HG03108 (cell line): ENCODE results near the gene POU5F1.
"Not testable (repeated sequence)": the region's sequence is repeated elsewhere in the genome, so short reads cannot be mapped to it uniquely, and the experiment has no call there.

Experiments used
- ATAC-seq: cut with Tn5 transposase; IDR thresholded peaks from one replicate; pipeline ENCODE4 v1.9.1; 2021; ENCODE audit warnings: moderate library complexity; ENCODE audit not compliant: unreplicated experiment

The POU5F1 gene

DNA sequence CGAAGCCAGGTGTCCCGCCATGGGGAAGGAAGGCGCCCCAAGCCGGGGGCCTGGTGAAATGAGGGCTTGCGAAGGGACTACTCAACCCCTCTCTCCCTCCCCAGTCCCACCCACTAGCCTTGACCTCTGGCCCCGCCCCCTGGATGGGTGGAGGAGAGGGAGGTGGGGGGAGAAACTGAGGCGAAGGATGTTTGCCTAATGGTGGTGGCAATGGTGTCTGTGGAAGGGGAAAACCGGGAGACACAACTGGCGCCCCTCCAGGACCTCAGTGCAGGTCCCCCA is at the start of gene POU5F1:
TSS of gene POU5F1 (minus strand) at position 83 of the 282 bp plus-strand sequence. CDS start at position 21, 62 bp downstream.
- no peak for ATAC-seq

- no peak for ATAC-seq
Observed at GRCh38 chr6:31216208-31216898, 45.9 kb upstream of the POU5F1 start.

DNA sequence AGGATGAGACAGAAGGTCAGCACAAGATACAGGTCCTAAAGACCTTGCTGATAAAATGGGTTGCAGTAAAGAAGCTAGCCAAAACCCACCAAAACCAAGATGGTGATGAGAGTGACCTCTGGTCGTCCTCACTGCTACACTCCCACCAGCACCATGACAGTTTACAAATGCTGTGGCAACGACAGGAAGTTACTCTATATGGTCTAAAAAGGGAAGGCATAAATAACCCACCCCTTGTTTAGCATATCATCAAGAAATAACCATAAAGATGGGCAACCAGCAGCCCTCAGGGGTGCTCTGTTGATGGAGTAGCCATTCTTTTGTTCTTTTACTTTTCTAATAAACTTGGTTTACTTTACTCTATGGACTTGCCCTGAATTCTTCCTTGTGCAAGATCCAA is 44.7 kb upstream of the POU5F1 start:
- ATAC-seq = not testable (repeated sequence)

DNA sequence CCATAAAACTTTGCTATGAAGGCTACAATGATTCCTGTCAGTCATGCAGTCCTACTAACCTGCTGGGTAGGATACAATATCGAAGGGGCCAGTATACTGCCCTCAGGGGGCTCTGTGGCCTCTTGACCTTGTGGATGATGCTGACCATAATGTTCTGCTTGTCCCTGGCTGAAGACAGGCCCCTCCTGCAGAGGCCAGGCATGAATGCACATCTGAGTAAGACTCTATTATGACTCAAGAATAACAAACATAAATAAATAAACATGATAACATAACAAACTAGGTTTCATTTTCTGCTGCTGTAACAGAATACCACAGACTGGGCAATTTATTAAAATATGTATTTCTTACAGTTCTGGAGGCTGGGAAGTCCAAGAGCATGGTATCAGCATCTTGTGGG is 44.0 kb upstream of the POU5F1 start:
- no peak for ATAC-seq

GRCh38 chr6:31210741-31211532 is 40.5 kb upstream of the POU5F1 start:
- ATAC-seq = no peak

- no peak for ATAC-seq
Observed at GRCh38 chr6:31210123-31210522, 39.6 kb upstream of the POU5F1 start.

DNA sequence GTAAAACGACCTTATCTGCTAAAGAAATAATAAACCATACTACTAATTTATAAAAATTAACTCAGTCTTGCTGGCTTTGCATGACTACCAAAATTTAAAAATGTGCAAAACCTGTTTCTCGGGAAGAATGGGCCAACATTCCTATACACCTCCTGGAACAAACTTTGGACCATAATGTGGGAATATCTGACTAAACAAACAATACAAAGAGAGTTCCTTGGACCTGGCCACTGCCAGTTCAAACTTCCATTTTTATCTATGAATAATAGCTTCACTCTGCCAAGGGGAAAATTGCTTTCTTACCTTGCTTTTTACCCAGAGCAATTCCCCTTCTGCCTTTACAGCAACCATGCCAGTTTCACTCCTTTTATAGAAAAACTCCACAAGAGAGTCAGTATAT is 38.7 kb upstream of the POU5F1 start:
- ATAC-seq = no peak

GRCh38 chr6:31208506-31208905 is 38.0 kb upstream of the POU5F1 start:
- no peak for ATAC-seq

GRCh38 chr6:31205638-31206037 is 35.2 kb upstream of the POU5F1 start:
- no peak for ATAC-seq

- no peak for ATAC-seq
Observed at GRCh38 chr6:31204751-31205145, 34.3 kb upstream of the POU5F1 start.

- peak; percentile 46 for ATAC-seq
Observed at GRCh38 chr6:31203345-31203979, 33.0 kb upstream of the POU5F1 start.

GRCh38 chr6:31202259-31203166 is 32.0 kb upstream of the POU5F1 start:
- ATAC-seq = no peak

DNA sequence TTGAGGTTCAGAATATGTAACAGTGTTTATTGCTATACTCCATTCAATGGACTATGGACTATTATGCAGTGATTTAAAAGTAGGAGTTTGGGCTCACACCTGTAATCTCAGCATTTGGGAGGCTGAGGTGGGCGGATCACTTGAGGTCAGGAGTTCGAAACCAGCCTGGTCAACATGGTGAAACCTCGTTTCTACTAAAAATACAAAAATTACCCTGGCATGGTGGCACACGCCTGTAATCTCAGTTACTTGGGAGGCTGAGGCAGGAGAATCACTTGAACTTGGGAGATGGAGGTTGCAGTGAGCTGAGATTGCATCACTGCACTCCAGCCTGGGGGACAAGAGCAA is 28.6 kb upstream of the POU5F1 start:
- ATAC-seq = not testable (repeated sequence)

DNA sequence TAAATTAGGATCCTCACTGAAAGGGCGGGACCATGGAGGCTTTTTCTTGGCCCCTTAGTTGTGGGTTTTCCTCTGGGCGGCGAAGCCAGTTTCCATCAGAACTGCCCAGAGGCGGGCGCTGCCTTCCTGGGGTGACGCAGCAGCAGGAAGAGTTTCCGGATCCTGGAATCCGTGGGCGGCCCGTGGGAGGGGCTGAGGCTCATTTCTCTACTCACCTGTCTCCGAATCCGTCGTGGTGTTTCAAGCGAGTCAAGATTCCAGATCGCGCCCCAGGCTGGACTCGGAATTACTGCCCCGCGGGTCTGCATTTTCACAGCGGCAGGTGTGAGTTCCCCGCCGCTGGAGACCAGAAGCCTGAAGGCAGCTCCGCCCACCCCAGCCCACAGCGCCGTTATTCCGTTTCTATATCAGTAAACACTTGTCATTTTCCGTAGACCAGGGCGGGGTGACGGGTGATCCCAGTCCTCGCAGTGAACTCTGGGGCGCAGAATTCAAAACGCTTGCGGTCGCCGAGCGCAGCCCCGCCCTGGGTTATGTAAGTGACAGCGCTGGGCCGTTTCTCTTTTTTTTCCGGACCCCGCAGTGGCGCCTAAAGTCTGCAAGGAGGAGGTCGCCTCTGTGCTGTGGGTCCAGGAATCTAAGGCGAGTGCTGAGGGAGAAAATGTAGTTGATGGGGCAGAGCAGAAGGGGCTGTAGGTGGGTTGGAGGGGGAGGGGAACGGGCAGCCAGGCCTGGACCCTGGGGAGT is 27.2 kb upstream of the POU5F1 start:
- peak; percentile 62 for ATAC-seq

DNA sequence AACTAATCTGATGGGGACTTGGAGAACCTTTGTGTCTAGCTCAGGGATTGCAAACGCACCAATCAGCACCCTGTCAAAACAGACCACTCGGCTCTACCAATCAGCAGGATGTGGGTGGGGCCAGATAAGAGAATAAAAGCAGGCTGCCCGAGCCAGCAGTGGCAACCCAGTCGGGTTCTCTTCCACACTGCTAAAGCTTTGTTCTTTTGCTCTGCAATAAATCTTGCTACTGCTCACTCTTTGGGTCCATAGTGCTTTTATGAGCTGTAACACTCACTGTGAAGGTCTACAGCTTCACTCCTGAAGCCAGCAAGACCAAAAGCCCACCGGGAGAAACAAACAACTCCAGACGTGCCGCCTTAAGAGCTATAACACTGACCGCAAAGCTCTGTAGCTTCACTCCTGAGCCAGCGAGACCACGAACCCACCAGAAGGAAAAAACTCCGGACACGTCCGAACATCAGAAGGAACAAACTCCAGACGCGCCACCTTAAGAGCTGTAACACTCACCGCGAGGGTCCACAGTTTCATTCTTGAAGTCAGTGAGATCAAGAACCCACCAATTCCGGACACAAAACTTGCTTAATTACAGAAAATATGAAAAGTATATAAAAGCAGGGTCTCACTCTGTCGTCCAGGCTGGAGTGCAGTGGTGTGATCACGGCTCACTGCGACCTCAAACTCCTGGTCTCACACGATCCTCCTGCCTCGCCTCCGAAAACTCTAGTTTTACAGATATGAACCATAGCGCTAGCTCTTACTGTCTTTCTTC is 26.0 kb upstream of the POU5F1 start:
- not testable (repeated sequence) for ATAC-seq

- ATAC-seq = not testable (repeated sequence)
Observed at GRCh38 chr6:31195308-31195979, 25.0 kb upstream of the POU5F1 start.

DNA sequence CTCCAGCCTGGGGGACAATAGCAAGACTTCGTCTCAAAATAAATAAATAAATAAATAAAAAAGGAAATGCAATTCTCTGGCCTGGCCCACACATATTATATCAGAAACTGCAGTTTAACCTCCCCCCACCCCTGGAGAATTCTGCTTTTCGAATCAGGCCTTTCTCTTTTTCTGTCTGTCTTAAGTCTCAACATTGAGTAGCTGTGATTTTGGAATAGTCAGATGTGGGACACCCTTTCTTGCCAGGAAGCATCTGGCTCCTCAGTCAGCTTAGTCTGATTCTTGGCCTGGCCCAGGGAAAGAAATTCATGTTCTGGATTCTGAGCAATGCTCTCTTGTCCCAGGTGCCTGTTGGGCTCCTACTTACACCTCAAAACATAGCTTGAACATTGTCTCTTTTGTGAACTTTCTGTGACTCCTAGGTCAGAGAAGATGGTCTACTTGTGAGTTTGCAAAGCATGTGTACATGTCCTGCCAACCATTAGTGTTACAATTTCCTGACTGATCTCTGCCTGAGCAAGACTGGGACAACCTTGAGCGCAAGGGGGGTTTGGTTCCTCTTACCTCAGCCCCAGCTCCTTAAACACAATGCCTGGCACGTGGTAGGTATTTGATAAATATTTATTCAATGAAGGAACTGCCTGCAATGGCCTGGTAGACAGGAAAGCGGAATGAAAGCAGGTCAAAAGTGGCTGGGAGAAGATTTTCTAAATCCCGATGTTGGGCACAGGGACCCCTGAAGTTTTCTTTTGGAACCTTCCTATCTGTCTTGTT is 23.8 kb upstream of the POU5F1 start:
- ATAC-seq = no peak

DNA sequence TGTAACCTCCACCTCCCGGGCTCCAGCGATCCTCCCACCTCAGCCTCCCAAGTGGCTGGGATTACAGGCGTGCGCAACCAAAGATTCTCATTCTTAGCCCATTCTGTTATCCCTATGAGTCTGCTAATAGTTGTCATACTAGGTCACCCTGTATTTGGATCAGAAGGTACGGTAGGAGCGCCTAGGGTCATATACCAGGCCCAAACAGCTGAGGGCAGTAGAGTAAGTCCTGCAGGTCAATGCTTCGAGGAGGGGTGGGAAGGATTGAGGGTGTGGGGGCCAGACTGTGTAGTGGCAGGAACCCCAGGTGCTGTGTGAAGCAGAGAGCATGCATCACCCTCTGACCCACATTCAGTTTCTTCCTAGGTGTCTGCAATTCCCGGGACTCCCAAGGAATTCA is 22.7 kb upstream of the POU5F1 start:
- no peak for ATAC-seq
